ACHN (cell line): ENCODE data around the gene UBAC2.

Experiments used
- DNase-seq: peaks from one replicate; pipeline ENCODE4 v3.0.0-alpha.2; 2015
- in situ Hi-C: cut with HindIII; loops from 2 replicates; pipeline ENCODE4 v1.10.0; 2017; ENCODE audit warnings: low sequenced_read_pairs, low pct_ligation_motif_present, low pct_unique_long_range_greater_than_20kb

Gene UBAC2

DNA sequence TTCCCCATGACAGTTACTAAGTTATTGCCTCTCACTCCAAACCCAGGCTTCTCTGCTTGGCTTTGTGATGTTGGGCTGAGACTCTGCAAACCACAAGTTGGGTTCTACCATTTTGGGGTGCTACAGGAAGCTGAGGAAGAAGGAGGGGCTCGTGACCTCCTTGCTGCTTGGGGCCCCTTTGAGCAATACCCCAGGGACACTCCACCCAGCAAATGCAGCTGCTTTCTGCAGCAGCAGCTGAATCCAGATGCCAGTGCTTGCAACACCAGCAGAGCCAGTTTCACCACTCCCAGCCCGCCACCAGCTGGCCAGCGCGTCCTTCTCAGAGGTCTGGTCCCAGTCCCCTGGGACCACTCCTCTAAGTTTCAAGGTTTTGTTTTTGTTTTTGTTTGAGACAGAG is 22.0 kb upstream of the UBAC2 start:
- in situ Hi-C loops: no loop called here
- DNase-seq: no peak

DNA sequence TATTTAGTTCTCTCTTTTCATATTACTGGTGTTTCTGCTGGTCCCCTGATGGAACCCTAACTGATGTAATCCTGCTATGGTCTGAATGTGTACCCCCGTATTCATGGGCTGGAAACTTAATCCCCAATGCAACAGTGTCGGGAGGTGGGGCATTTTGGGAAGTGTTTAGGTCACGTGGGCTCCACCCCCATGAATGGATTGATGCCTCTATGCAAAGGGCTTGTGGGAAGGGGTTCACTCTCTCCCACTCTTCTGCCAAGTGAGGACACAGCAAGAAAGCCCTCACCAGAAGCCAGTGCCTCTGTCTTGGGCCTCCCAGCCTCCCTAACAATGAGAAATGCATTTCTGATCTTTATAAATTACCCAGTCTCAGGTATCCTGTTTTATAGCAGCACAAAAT is 21.2 kb upstream of the UBAC2 start:
- in situ Hi-C loops: no loop called here
- no peak for DNase-seq

DNA sequence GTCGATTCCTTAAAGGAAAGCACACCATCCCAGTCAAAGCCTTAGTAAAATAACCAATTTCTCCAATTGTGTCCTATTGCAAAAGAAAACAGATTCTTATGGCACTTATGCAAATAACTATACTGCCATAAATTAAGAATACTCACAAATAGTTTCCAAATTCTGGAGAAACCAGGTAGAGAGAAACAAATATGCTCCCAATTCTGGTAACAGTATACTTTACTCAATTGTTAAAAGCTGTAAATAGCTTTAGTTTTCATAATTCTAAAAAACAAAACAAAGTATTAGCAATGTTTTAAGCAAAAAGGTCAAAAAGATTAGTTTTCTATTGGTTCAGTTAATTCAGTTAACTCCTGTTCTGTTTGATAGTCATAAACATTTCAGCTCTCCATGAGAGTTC is 18.2 kb upstream of the UBAC2 start:
- in situ Hi-C loops: no loop called here
- DNase-seq: no peak

DNA sequence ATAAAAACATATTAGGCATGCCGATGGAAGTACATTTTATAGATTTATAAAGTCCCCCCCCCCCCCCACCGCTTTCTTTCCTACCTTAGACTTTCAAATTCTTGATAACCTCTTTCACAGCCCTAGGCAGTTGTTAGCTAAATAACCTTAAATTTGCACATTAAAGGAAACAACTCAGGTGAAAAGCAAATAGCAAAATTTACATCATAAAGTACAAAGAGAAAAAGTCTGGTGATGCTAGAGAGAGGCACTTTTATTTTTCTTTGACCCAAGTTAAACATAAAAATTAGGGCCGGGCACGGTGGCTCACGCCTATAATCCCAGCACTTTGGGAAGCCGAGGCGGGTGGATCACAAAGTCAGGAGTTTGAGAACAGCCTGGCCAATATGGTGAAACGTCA is 15.0 kb upstream of the UBAC2 start:
- no peak for DNase-seq
- in situ Hi-C loops: no loop called here

DNA sequence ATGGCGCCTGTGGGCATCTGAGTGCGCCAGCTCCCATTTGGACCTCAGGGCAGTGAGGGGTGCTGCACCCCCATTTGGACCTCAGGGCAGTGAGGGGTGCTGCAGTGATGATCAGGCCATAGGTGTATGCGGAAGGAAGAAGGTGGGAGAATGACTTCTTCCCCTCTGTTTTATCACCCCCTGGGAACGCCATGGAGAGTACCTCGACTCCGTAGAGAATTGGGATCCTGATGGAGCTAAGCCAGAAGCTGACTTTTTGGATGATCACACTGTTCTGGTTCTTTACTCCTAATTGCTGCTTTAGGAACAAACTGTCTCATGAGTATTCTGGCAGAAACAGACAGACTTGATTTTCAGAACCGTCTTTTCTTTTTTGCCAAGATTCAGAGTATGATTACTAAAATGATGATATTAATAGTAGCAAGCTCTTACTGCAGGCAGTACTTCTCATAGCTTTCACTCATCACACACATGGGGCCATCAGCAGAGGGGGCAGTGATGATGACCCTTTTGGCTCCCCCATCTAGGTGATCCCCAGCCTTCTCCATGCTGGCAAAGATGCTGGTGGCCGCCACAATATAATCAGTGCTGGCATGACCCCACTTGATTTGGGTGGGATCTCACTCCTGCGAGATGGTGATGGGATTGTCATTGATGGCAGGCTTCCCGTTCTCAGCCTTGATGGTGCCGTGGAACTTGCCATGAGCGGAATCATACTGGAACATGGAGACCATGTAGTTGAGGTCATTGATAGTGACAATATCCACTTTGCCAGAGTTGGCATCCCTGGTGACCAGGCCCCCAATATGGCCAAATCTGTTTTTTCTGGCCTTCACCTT is 10.3 kb upstream of the UBAC2 start:
- in situ Hi-C loops: no loop called here
- no peak for DNase-seq

DNA sequence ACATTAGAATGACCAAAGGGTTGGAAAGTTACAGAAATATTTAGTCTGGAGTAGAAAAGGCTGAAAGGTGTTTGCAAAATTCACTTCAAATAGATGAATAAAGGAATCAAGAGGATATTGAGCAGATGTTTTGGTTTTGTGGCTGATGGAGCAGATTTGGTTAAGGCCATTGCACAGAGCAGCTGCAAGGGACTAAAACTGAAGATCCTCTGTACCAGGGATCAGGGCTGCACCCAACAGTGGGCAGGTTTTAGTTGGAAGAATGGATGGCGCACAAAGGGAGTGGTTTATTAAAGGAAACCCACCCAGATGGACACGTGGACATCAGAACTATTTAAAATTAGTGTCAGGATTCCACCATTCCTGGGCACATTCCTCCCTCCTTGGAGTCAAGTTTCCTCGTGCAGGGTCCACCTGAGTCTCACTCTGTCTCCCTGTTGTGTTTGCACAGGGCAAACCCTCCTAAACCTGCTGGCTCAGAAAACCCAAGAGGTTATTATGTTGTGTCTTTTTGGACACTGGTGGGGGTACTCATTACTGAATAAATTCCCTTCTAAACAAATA is 9.2 kb upstream of the UBAC2 start:
- in situ Hi-C loops: no loop called here
- DNase-seq: no peak

DNA sequence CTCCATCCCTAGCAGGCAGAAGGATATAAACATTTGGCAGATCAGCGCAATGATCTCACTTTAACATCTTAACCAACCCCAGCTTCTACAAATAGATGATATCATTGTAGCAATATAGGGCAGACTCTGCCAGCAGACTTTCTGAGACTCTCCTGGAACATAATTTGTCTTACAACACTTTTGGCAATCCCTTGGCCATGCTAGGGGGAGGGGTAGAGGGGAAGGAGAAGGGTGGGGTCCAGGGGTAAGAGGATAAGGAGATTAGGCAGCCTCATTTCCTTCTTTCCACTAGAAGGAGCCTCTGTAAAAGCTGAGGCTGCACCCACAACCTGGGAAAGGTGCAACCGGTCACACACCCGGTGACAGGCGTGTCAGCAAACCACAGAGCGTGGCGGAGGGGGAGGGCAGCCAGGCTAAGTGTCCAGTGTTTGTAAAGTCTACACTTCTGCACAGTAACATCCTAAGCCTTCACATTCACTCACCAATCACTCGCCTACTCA is 8.7 kb upstream of the UBAC2 start:
- no peak for DNase-seq
- in situ Hi-C loops: no loop called here

DNA sequence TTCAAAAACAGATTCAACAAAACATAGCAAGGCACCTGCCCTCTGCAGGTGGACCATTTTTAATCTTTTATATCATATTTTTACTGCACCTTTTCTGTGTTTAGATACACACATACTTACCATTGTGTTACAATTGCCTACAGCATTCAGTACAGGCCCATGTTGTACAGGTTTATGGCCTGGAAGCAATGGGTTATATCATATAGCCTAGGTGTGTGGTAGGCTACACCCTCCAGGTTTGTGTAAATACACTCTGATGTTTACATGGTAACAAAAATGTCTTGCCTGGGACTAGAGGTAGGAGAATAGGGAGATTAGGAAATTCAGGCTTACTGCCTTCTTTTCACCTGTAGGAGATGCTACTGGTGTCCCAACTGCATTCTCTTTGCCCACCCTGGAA is 8.2 kb upstream of the UBAC2 start:
- DNase-seq: no peak
- in situ Hi-C loops: no loop called here

DNA sequence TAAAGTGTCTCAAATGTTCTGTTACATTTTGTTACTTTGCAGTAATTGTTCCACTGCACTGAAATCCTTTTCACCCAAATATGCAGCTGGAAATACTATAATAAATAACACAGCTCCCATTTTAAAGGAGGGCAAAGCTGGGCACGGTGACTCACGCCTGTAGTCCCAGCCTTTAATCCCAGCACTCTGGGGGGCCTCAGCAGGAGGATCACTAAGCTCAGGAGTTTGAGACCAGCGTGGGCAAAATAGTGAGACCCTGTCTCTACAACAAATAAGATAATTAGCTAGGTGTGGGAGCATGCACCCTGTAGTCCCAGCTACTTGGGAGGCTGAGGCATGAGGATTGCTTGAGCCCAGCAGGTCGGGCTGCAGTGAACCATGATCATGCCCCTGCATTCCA is 7.5 kb upstream of the UBAC2 start:
- no peak for DNase-seq
- in situ Hi-C loops: no loop called here

DNA sequence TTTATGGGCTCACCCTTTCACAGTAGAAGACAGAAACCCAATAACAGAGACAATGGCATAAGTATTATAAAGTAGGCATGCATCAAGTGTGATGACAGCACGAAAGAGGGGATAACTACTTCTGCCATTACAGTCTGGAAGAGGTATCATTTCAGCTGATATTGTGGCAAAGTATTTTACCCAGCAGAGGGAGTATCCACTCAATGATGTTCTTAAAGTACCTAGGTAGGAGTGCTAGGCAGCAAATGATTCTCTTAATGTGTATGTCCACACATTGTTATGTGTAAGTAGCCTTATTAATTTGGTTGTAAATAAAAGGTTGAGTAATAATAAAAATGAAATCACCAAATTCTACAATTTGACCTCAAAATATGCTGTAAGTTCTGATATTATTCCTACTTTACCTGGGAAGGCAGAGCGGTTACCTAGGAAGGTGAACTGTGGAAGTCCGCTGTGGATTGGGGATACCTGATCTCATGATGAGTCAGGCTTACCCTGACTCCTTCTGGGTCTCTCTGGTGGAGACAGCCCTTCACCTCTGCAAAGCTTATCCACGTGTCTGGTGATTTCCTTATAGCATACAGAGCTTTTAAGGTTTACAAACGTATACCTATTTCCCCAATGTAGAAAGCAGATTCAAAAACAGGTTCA is 4.1 kb upstream of the UBAC2 start:
- in situ Hi-C loops: no loop called here
- DNase-seq: no peak

DNA sequence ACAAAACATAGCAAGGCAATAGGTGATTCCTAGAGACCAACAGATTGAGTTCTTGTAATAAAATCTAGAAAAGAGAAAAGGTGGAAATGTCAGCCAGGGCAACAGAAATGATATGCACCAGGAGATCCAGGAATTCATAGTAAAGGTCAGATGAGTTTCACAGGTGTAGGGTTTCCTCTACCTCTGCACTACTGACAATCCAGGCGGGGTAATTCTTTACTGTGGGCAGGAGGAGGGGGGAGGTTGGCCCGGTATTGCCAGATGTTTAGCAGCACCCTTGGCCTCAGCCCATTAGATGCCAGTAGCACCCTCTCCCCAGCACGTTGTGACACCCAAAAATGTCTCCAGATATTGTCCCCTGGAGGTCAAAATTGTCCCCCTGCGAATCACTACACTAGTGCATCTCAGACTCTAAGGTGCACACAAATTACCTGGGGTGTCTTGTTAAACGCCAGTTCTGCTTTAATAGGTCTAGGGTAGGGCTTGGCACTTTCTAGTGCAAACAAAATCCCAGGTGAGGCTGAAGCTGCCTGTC is 3.5 kb upstream of the UBAC2 start:
- in situ Hi-C loops: no loop called here
- DNase-seq: no peak

DNA sequence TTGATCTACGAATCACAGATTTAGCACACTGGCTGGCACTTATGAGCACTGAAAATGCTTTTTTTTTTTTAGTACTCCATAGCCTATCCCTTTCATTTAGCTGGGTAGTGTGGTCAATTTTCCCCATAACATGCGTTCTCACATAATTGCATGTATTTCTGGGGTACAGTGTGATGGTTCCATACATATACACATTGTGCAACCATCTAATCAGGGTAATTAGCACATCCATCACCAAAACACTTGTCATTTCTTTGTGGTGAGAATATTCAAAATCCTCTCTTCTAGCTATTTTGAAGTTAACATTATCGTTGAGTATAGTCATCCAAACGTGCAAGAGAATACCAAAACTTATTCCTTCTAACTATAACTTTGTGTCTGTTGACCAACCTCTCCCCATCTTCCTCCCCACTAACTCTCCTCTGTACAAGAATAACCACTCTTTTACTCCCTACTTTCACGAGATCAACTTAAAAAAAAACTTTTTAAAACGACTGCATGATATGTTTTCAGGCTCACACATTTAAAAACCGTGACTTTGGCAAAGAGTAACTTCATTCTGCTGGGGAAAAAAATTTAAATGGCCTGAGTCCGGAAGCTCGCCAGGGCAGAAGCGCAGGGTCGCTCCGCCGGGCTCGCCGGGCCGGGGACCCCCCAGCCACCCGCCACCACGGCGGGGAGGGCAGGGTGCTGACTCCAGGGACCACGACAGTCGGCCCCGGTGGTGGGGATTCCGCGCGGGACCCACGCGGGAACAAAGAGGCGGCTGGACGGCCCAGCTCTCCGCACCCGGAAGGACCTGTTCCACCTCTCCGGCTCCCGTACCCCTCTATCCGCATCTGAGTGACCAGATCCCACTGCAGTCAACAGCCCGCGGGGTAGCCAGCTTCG is 868 bp upstream of the UBAC2 start:
- in situ Hi-C loops: no loop called here
- peak; percentile 6 for DNase-seq

DNA sequence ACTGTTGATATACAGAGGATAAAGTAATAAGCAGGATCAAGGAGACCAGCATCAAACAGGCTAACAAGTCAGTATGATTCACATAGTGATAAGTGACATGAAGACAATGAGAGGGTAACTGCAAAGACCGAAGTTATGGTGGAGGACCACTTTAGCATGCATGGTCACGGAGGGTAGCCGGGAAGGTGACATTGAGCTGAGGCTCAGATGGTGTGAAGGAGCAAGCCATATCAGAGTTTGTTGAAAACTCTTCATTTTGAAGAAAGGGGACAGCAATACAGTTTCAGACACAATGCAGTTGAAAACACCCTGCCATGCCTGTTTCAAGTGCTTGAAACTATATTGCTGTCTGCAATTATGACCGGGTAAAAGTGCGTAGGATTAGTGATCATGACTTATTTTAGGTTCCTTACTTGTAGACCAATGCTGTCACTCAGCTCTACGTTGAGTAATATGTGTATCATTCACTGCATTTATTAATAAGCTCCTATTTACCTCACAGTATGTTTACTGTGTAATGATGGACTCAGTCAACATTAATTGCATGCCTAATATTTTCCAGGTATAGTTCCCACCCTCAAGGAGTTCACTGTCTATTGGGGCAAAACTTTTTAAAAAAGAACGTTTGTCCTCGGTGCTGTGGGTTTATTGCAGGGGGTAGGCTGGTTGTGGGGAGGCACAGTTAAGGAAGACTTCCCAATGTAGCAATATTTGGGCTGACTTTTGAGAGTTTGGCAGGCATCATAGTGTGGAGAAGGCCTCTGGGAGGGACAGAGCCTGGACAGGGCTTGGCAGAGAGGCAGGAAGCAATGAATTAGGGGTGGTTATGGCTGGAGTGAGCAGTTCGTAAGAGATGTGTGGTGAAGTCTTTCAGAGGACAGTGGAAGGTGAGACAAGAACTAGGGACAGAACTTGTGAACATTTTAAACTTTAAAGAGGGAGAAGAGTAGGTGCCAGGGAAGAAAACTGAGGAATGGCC is 3.2 kb downstream of the UBAC2 start:
- DNase-seq: no peak
- in situ Hi-C loops: no loop called here

DNA sequence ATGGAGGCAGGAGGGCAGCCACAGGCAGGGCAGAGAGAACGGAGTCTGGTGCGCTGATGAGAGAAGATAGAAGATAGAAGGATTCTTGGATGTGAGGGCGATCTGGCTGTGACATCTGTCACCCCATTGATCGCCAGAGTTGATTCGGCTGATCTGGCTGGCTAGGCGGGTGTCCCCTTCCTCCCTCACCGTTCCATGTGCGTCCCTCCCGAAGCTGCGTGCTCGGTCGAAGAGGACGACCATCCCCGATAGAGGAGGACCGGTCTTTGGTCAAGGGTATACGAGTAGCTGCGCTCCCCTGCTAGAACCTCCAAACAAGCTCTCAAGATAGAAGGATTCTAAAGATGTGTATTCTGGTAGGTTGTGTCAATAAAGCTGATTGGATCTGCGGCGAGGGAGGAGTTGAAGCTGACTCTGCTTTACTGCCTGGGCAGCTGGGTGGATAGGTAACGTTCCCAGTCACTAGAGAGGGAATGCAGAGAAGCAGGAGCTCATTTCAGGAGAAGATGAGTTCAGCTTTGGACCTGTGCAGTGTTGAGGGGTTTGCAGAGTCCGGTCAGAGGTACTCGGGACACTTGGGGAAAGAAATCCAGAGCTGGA is 5.1 kb downstream of the UBAC2 start:
- in situ Hi-C loops: no loop called here
- no peak for DNase-seq

DNA sequence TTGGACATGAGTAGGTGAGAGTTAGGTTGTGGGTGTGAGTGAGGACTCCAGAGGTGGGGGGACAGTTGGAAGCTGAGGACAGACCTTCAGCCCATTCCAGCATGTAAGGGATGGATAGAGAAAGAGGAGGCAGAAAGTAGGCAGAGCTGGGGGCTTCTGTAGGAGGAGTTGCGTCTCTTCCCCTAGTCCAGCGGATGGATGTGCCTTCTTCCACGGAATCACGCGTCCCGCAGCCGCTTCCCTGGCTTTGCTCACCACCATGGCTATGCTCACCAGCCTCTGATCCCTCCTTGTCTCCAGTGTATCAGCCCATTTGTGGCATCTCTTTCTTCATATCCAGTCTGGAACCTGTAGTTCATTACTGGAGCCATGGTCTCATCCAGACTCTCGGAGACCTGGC is 5.6 kb downstream of the UBAC2 start:
- DNase-seq: no peak
- in situ Hi-C loops: no loop called here

DNA sequence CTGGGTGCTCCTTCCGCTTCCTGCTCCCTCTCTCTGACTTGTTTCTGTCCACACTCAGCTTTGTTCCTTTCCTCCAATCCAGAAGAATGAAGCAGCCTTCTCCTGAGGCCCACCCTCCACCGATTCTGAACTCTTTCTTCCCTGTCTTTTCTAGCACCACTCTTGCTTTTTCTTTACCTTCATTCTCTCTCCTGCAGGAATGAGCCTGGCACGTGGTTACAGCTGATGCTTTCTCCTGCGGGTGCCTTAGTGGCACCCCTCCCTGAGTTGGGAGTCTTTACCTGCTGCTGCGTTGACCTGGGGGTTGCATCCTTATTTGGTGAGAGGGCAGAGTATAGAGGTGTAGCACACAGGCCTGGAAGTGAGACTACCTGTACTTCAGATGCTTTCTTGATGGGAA is 6.2 kb downstream of the UBAC2 start:
- in situ Hi-C loops: no loop called here
- no peak for DNase-seq

DNA sequence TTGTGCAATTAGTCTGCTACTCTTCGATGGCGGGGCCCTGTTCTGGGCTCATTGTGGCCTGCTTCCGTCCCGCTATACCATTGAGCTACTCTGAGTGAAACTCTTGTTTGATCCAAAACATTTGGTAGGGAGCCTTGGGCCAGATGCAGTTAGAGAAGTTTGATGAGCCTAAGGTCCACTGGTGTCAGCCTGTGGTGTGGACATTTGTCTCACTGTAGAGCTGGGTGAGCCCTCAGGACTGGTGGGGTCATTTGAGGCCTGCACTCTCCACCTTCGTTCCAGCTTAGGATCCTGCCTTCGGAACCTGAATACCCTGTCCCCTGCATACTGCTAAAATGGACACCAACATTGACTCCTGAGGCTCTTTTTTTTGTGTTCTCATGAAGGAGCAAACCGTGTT is 6.9 kb downstream of the UBAC2 start:
- no peak for DNase-seq
- in situ Hi-C loops: no loop called here
